GM19043 (cell line): ENCODE measurements around the gene MADCAM1.

Experiments used
- ATAC-seq: cut with Tn5 transposase; IDR thresholded peaks from one replicate; pipeline ENCODE4 v1.9.1; 2021; ENCODE audit warnings: low read depth; ENCODE audit not compliant: unreplicated experiment

The MADCAM1 gene

DNA sequence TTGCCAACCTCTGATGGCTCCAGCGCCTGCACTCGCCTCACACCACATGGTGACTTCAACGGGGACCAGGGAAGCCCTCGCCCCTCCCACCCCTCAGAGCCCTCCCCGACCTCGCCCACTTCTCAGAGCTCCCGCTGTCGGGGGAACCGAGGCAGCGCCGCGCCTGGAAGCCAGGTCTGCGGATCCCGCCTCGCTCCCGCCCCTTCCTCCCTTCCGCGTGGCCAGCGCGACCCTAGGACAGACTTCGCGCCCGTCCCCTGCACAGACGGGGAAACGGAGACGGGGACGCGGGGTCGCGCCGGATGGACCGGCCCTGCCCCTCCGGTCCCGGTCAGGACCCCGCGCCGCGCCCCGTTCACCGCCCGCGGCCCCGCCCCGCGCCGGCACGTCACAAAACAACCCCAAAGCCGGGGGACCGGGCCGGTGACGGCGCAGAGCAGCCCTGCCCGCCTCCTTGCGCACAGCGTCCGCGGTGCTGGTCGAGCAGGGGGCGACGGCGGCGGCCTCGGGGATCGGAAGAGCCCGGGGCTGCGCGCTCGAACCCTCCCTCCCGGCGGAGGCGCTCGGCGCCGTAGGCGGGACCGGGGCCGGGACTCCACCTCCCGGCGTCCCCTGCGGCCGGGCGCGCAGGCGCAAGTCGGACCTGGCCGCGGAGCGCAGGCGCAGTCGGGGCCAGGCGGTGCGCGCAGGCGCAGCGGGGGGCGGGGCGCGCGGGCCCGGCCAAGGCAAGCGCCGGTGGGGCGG, 34.9 kb downstream of the MADCAM1 start:
- ATAC-seq = peak; percentile 42

DNA sequence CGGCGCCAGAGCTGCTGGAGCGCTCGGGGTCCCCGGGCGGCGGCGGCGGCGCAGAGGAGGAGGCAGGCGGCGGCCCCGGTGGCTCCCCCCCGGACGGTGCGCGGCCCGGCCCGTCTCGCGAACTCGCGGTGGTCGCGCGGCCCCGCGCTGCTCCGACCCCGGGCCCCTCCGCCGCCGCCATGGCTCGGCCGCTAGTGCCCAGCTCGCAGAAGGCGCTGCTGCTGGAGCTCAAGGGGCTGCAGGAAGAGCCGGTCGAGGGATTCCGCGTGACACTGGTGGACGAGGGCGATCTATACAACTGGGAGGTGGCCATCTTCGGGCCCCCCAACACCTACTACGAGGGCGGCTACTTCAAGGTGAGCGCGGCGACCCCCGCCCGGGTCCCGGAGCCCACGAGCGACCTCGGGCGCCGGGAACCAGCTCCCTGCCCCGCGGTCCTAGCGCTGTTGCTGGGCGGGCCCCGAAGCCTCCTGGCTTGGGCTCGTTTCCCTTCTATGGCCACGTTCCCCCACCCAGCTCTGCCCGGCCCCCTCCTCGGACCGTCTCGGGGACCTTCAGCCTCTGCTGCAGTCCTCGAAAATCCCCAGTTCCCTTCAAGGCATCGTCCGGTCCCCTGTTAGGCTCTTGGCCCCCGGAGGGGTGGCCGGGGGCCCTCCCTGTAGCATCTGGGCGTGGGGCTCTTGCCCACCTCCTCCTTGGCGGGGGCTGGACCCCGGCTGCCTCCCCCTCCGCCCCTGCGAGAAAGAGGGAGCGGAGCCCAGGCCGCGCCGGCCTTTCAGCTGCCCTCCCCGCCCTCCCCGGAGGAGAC, 35.7 kb downstream of the MADCAM1 start, which contains the start of gene CDC34:
Gene CDC34, plus strand, starts transcription at position 8 of the 808 bp plus-strand sequence. Its CDS starts 172 bp downstream, at position 180.
- ATAC-seq = peak; percentile 31

DNA sequence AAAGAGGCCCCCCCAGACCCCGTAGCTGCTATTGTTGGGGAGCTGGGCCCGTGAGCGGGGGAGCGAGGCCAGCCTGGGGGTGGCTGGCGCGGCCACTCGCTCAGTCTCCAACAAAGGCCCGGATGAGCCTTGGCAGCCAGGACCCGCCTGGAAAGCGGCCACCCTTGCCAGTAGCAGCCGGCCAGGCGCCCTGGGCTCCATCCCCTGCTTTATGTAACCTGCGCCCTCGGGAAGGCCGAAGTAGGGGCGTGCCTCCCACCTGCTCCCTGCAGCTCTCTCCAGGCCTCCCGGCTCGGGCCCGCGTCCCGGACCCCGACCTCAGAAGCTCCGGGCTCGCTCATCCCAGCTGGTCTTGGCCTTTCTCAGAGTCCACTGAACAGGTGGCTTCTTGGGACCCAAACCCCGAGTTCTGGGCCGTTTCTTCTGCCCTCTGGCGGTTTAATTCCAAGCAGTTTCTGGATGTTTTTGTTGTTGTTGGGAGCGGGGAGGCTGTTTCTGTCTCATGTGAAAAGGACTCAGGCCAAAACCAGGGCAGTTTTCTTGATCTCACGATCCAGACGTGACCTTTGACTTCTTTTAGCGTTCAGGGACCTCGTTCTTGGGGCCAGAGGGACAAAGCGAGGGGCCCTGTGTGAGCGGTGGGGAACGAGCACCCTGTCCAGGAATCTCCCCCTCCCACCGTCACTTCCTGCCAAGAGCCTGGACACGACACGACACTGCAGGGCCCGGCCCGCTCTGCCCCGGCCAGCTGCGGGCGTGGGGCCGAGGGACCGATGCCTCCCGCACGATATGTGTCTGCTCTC, 36.5 kb downstream of the MADCAM1 start:
- ATAC-seq = no peak

DNA sequence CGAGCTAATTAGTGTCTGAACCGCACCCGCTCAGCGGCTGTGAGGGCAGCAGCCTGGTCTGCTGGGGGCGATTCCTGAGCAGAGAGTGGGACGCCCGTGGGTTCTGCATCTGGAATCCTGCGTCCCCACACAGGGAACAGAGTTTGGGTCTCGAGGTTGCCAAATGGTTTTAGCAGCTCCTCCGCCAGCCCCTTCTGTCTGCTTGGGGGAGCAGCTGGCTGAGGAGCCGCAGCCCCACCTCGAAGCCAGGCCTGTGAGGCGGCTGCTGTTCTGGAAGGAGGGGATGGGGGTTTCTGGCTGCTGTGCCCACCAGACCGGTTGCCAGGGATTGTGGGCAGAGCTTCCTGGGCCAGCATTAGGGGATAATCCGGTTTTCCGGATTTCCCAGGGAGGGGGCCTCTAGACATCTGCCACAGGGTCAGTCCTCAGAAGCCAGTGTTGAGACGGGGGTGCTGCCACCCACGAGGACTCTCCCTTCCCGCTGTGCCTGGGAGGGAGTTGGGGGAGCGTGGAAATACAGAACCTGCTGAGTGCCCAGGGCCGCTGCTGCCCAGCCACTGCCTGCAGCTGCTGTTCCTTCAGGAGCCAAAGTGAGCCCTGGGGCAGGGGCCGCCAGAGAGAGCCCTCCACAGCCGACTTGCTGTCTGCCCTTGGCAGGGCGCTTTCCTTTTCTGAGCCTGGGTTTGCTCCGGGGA, 37.2 kb downstream of the MADCAM1 start:
- ATAC-seq = no peak

DNA sequence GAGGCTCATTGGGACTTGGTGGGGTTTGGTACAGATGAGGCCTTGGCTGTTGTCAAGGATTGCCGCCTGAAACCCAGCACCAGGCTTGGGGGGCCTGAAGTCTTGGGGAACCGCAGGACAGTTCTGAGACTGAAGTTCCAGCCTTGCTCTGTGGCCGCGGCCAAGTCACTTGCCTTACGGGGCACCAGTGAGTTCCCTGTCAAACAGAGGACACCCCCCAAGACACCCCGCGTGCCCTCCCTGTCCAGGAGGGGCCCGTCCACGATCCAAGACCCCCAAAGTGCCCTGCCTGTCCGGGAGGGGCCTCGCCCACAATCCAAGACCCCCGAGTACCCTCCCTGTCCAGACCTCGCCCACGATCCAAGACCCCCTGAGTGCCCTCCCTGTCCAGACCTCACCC, 37.8 kb downstream of the MADCAM1 start:
- ATAC-seq = no peak

DNA sequence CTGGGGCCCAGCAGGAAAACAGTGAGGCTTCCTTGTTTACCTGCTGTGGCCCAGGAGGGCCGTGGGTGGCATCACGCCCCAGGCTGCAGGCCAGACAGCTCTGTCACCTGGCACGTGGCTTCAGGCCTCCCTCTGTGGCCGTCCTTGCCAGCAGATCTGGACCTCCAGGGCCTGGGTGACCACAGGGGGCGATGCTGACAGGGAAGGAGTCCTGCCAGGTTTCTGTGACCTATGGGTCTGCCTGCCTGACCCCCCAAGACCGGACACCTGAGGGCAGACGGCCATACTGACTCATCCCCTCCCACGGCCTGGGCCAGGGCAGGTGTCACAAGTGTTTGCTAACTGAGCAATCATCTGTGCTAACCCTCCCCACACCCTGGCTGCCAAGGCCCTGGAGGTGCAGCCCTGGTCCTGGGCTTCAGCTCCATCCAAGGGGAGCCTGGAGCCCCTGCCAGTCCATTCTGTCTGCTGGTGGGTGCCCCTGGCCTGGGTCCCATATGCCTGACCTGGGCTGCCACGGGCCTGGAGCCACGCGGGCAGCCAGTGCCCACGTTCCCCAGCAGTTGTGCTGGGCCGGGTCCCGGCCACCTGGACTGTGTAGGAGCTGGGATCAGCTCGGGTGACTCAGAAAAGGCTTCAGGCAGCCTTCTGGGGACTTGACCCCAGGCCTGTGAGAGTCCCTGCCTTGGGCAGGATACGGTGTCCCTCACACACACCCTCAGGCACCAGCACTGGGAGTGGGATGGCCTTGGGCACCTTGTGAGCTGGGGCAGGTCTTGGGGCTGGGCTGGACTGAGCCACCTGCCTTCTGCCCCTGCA, 38.9 kb downstream of the MADCAM1 start:
- ATAC-seq = no peak

DNA sequence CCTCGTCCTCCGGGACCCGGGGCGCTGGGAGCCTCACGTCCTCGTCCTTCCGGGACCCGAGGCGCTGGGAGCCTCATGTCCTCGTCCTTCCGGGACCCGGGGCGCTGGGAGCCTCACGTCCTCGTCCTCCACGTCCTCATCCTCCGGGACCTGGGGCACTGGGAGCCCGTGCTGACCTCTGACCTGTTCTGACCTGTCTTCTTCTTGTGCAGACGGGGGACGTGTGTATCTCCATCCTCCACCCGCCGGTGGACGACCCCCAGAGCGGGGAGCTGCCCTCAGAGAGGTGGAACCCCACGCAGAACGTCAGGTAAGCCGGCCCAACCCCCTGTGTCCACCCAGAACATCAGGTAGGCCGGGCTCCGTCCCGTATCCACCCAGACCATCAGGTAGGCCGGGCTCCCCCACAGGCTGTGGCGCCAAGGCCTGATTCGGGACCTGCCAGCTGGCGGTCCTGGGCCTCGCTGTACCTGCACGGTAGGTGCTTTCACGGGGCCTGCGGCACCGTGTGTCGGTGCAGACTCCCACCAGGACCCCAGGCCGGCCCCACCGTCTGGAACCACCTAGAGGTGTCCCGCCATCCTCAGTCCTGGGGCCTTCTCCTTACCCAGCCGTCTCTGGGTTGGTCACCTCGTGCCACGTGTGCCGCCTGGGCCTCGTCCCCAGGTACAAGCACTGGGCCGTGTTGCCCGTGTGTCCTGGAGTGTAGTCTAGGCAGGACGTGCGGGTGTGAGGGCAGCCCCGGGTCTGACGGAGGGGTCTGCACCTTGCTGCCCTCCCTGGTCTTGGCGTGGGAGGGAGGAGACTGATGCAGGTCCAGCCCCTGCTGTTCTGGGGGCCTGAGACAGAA, 40.0 kb downstream of the MADCAM1 start:
- no peak for ATAC-seq

DNA sequence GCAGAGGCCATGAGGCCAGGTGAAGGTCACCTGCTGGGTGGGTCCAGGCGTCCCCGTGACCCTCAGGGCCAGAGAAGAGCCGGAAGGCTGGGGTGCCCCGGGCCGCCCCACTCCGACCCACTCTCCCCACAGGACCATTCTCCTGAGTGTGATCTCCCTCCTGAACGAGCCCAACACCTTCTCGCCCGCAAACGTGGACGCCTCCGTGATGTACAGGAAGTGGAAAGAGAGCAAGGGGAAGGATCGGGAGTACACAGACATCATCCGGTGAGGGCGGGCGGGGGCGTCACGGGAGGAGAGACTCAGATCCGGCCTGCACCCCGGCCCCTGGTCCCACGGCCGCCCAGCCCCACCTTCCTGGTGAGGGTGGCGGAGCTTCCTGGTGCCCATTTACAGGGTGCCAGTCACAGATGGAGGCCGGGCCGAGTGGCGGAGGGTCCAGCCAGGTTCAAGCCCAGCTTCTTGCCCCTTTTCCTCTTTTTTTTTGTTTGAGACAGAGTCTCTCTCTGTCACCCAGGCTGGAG, 40.7 kb downstream of the MADCAM1 start:
- ATAC-seq = no peak

DNA sequence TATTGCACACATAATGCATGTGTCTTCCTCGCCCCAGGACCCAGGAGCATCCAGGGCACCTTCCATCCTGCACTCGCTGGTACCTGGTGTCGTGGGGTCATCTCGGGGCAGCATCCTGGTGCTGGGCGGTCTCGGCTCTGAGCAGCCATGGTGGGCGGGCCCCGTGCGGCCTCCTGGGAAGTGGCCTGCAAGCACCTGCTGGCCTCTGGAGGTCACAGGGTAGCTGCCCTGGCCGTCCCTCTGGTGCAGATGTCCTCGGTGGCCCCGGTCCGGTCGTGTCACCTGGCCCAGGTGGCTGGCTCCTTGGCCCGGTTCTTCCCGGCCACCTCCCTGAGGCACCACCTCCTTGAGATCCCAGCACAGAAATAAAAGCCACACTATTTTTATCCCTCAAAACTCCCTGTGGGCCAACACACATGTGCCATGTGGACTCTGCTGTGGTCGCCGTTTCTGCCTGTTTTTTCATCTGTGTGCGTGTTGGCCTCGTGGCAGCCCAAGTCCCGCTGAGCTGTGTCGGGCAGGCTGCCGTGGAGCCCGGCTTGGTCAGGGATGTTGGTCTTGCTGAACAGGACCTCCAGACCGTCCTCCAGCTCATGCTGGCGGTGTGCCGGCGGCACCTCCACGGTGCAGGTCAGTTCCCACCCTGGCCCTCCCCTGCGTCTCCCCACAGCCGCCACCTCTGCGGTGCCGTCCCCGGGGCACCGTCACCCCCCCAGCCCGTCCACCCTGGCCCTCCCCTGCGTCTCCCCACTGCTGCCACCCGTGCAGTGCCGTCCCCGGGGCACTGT, 42.5 kb downstream of the MADCAM1 start:
- no peak for ATAC-seq

DNA sequence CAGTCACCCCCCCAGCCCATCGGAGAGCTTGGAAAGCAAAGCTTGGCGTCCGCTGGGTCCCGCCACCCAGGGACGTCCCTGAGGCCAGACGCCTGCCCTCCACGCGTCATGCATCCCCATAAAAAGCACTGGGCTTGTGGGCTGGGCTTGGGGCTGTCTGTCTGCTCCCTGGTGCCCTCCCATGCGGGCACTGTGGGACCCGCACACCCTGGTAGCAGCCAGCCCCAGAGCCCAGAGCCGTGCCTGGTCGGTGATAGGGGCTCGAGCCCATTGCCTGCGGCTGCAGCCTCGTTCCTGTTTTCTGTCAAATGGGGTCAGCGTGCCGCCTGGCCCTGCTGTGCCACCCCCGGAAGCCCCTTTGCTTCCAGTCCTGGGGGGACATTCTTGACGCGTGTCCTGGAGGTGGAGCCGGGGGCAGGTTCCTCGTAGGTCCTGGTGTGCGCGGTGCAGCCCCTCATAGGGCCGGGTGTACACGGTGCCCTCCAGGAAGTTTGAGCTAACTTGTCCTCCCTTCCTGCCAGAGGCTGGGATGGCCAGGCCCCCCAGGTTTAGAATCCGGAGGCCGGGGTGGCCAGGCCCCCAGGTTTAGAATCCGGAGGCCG, 43.2 kb downstream of the MADCAM1 start:
- ATAC-seq = no peak

DNA sequence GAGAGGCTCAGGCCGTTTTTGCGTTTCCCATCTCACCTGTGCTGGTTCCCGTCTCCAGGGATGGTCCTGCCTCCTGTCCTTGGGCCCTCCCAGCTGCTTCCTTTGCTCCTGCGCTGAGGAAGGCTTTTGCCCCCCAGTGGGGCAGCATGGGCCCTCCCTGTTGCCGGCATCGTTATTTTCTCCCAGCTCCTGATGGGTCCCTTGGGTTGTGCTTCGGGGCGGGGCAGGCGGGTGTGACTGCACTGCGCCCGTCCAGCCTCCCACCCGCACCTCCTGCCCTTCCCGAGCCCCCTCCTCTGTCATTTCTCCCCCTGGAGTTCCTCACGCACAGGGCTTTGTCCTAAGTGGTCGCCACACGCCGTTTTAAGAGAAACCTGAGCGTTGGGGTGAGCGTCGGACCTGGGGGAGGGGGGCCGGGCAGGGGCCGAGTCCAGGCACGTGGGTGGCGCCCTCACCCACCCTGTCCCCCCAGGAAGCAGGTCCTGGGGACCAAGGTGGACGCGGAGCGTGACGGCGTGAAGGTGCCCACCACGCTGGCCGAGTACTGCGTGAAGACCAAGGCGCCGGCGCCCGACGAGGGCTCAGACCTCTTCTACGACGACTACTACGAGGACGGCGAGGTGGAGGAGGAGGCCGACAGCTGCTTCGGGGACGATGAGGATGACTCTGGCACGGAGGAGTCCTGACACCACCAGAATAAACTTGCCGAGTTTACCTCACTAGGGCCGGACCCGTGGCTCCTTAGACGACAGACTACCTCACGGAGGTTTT, 44.8 kb downstream of the MADCAM1 start:
- ATAC-seq = no peak

DNA sequence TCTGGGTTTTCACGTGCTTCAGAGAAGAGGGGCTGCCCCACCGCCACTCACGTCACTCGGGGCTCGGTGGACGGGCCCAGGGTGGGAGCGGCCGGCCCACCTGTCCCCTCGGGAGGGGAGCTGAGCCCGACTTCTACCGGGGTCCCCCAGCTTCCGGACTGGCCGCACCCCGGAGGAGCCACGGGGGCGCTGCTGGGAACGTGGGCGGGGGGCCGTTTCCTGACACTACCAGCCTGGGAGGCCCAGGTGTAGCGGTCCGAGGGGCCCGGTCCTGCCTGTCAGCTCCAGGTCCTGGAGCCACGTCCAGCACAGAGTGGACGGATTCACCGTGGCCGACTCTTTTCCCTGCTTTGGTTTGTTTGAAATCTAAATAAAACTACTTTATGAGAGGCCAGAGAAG, 45.4 kb downstream of the MADCAM1 start:
- no peak for ATAC-seq

DNA sequence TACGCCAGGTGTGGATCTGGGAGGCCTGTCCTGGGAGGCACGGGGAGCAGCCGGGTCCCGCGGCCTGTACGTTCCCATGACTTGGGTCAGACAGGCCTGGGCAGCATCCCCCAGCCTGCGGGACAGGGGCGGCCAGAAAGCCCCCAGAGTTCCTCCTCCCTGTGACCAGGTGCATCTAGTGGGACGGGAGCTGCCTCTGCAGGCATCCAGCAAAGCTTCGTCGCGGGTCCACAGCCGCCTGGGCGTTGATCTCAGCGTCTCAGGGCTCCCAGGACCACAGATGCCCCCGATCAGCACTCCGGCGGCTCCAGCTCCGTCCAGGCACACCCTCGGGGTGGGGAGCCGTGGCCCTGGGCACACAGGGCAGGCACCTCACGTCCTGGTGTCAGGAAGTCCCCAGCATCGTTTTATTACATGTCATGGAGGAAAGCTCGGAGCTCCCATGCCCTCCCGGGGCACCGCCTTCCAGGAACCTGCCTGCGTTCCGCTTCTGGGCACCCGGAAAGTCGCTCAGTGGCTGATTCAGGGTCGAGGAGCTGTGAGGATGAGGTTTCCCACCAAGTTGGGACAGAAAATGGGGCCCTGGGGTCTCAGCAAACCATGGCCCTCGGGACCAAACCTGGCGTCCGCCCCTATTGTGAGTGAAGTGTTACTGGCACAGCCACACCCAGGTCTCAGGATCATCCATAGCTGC, 46.0 kb downstream of the MADCAM1 start:
- no peak for ATAC-seq

DNA sequence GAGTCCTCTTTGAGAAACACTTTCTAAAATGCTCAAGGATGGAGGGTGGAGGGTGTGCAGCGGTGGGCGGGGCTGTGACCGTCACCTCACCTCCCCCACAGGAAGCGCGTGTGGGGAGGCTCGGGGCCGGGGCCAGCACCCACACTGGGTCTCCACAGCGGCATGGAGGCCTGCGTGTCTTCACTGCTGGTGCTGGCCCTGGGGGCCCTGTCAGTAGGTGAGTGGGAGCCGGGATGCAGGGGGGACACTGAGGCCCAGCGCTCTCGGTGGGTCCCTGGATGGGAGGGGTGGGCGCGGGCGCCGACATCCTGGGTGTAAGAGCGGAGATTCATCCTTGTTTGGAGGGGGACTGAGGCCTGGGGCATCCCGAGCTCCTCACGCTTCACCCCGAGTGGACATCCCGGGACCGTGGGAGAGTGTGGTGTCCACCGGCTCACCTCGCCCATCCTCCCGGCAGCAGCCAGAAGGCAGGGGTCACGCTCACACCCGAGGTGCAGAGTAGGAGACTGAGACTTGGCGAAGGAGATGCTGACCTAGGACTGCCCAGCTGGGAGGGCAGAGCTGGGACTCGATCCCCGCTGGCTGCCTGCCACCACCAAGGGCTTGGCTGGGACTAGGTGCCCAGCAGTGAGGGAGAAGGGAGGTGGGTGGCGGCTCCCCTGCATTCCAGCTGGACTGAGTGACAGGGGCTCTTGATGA, 47.8 kb downstream of the MADCAM1 start, which contains the start of gene GZMM:
Gene GZMM, plus strand, starts transcription at position 144 of the 699 bp plus-strand sequence. Its CDS starts 19 bp downstream, at position 163.
- no peak for ATAC-seq

DNA sequence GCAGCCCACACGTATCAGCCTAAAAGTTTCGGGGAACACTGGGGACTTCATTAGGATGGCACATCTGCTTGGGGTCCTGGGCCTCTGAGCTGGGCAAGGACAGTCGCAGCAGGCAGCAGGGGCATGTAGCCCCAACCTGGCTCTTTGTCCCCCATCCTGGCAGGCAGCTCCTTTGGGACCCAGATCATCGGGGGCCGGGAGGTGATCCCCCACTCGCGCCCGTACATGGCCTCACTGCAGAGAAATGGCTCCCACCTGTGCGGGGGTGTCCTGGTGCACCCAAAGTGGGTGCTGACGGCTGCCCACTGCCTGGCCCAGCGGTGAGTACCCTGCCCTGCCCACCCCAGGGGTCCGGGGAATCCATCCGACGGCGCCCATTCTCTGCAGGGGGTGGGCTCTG, 50.8 kb downstream of the MADCAM1 start:
- no peak for ATAC-seq
